Psoas muscle (tissue), 8 donors: ENCODE results near the gene CXCL12. TPM values are rescaled to one million over a fixed set of nuclear protein-coding genes. Genes with fewer than 3 reads are reported as not detected.

Experiments used
- ATAC-seq, 4 donors: fragments of 200-7000 bp; cut with Tn5 transposase; one replicate each; pipeline ENCODE4 v1.9.1; 2020; ENCODE audit warnings: moderate library complexity in 3 of 4, mild to moderate bottlenecking in 2 of 4
- DNase-seq, 2 donors: peaks; one replicate each; pipeline ENCODE4 v3.0.0-alpha.2; 2020
- H3K27ac ChIP-seq: fragments of 200-600 bp; one replicate; pipeline ENCODE4 v1.8.0; 2022
- H3K27me3 ChIP-seq, 3 donors: fragments of 200-600 bp in 1 of 3; one replicate each; pipeline versions ENCODE4 v1.6.1 to v1.8.0; 2013 to 2022; ENCODE audit warnings: low read length in 2 of 3, mild to moderate bottlenecking in 2 of 3, moderate library complexity in 1 of 3; ENCODE audit not compliant: insufficient read depth in 3 of 3
- H3K36me3 ChIP-seq, 2 donors: fragments of 200-600 bp in 1 of 2; one replicate each; pipeline versions ENCODE4 v1.6.1 to v1.8.0; 2013 to 2022; ENCODE audit warnings: low read depth in 1 of 2, mild to moderate bottlenecking in 1 of 2, moderate library complexity in 1 of 2; ENCODE audit not compliant: insufficient read depth in 1 of 2
- H3K4me1 ChIP-seq: fragments of 200-600 bp; one replicate; pipeline ENCODE4 v1.8.0; 2022
- H3K4me3 ChIP-seq: fragments of 200-600 bp; one replicate; pipeline ENCODE4 v1.8.0; 2022; ENCODE audit warnings: mild to moderate bottlenecking
- H3K9me3 ChIP-seq: fragments of 200-600 bp; one replicate; pipeline ENCODE4 v1.8.0; 2022
- CTCF ChIP-seq: fragments of 200-600 bp; IDR thresholded peaks from one replicate; pipeline ENCODE4 v1.8.0; 2022; ENCODE audit warnings: antibody characterized with exemption
- WGBS, 3 donors: extraction: QIAGEN DNeasy Blood & Tissue Kit; methylation state at CpG; one replicate each; pipeline versions ENCODE4 v1.1.6 to v1.1.7; 2013; 5-methylcytosine and 5-hydroxymethylcytosine counted together
- intact Hi-C, 2 donors: fragments of 100-400 bp; cut with DNase I; formaldehyde crosslinking; loops; one replicate each; pipeline versions ENCODE4 v1.11.0 to v1.14.2; 2022
- polyA plus RNA-seq, 3 donors: library from polyadenylated mRNA; stranded (reverse); fragments of 200-250 nt; gene quantifications; one replicate each; pipeline ENCODE4 v1.2.3, GENCODE V29; 2013
- total RNA-seq, 4 donors: library from RNA; stranded (reverse); fragmentation: NEBNext Ultra II Directional in 2 of 4; extraction: Animal tissue kit (Norgen Biotek cat#: 25700) in 2 of 4; gene quantifications; one replicate each; pipeline versions ENCODE4 v1.2.1 to v1.2.4, GENCODE V29; 2021 to 2023
- donor health status: healthy with polysubstance abuse.
- donor health status: DM: no; HTN: no; CAD: no; lungs with moderate emphysema.
- donor health status: Bipolar disorder and iron deficiency.
- donor health status: healthy.
- donor health status: DM: yes; HTN: yes; CAD: no.
- donor health status: DM: no; HTN: no; CAD: no.
- donor health status: DM: no; HTN: no; CAD: no.
- donor health status: DM: yes; HTN: yes; CAD: no.

The CXCL12 gene
- total and polyA plus RNA-seq, 7 donors: 16.1 to 84.4 (median 40.4) TPM

- H3K36me3 ChIP-seq: no peaks in the 10 kb centered on the region
- DNase-seq: no peak
- TF ChIP-seq CTCF: no peak
- no peak overlapping the region for H3K27ac ChIP-seq
- 67 to 74% (median 67%) methylated on average over 11 of the region's 11 CpGs for WGBS, 3 donors
- no peaks in the 10 kb centered on the region for H3K9me3 ChIP-seq
- no peaks in the 10 kb centered on the region for H3K27me3 ChIP-seq
- ATAC-seq: no peak
- H3K4me1 ChIP-seq: no peaks in the 10 kb centered on the region
- intact Hi-C loops: no loop called here
- no peak overlapping the region for H3K4me3 ChIP-seq
Measured at GRCh38 chr10:44395902-44396670, 11.2 kb upstream of the CXCL12 start.

GRCh38 chr10:44395396-44395795 lies 10.5 kb upstream of the CXCL12 start:
- 64 to 77% (median 77%) methylated on average over 5 of the region's 5 CpGs for WGBS, 3 donors
- no peak for ATAC-seq
- Histone ChIP-seq H3K9me3 (no peaks in the 10 kb centered on the region), H3K36me3 (no peaks in the 10 kb centered on the region), H3K4me1 (no peaks in the 10 kb centered on the region), H3K27ac (no peak overlapping the region), H3K27me3 (no peaks in the 10 kb centered on the region), H3K4me3 (no peak overlapping the region)
- DNase-seq: no peak
- intact Hi-C loops: no loop called here
- no peak for TF ChIP-seq CTCF

GRCh38 chr10:44394696-44395381 lies 9.9 kb upstream of the CXCL12 start:
- no peaks in the 10 kb centered on the region for H3K36me3 ChIP-seq
- no peak overlapping the region for H3K27ac ChIP-seq
- H3K4me3 ChIP-seq: no peak overlapping the region
- no peaks in the 10 kb centered on the region for H3K27me3 ChIP-seq
- DNase-seq: no peak
- H3K4me1 ChIP-seq: no peaks in the 10 kb centered on the region
- H3K9me3 ChIP-seq: no peaks in the 10 kb centered on the region
- TF ChIP-seq CTCF: no peak
- WGBS, 3 donors: 93 to 95% (median 94%) methylated on average over 4 of the region's 4 CpGs
- ATAC-seq: no peak
- intact Hi-C loops: no loop called here

- no peak for DNase-seq
- 94 to 97% (median 96%) methylated on average over 5 of the region's 5 CpGs for WGBS, 3 donors
- no peak overlapping the region for H3K27ac ChIP-seq
- no peak overlapping the region for H3K4me3 ChIP-seq
- ATAC-seq: no peak
- no peaks in the 10 kb centered on the region for H3K9me3 ChIP-seq
- H3K36me3 ChIP-seq: no peaks in the 10 kb centered on the region
- H3K27me3 ChIP-seq: no peaks in the 10 kb centered on the region
- intact Hi-C loops: no loop called here
- no peak for TF ChIP-seq CTCF
- H3K4me1 ChIP-seq: peaks cover 3% of the 10 kb centered on the region
Measured at GRCh38 chr10:44393834-44394547, 9.1 kb upstream of the CXCL12 start.
